Mesenchymal stem cell (in vitro differentiated cells and primary cell): ENCODE results near the gene ARPC3.

Source experiments
- DNase-seq: peaks from one replicate; pipeline ENCODE4 v3.0.0-alpha.2; 2013
- H2AFZ ChIP-seq: one replicate; pipeline ENCODE4 v1.6.1; 2013; ENCODE audit warnings: low read depth, mild to moderate bottlenecking, control low read depth, inconsistent platforms, low read length, moderate library complexity
- H2AK5ac ChIP-seq: 2 replicates; pipeline ENCODE4 v1.6.1; 2013; ENCODE audit warnings: low read length, moderate library complexity, mild to moderate bottlenecking, inconsistent platforms; ENCODE audit not compliant: severe bottlenecking
- H2BK120ac ChIP-seq: one replicate; pipeline ENCODE4 v1.6.1; 2013; ENCODE audit warnings: low read depth, mild to moderate bottlenecking, inconsistent platforms, low read length, moderate library complexity
- H2BK12ac ChIP-seq, 2 experiments: one replicate each; pipeline ENCODE4 v1.6.1; 2013; ENCODE audit warnings: inconsistent platforms in 2 of 2, low read length in 2 of 2, mild to moderate bottlenecking in 2 of 2, moderate library complexity in 2 of 2, control low read depth in 1 of 2
- H2BK15ac ChIP-seq: one replicate; pipeline ENCODE4 v1.6.1; 2013; ENCODE audit warnings: mild to moderate bottlenecking, low read depth, inconsistent platforms; ENCODE audit not compliant: poor library complexity, severe bottlenecking
- H2BK5ac ChIP-seq: 2 replicates; pipeline ENCODE4 v1.6.1; 2013; ENCODE audit warnings: low read depth, mild to moderate bottlenecking, low read length, control low read depth, inconsistent platforms; ENCODE audit not compliant: poor library complexity, severe bottlenecking
- H3K14ac ChIP-seq, 2 experiments: one replicate each; pipeline ENCODE4 v1.6.1; 2013; ENCODE audit warnings: inconsistent platforms in 2 of 2, low read length in 2 of 2, control low read depth in 1 of 2, mild to moderate bottlenecking in 1 of 2, moderate library complexity in 1 of 2
- H3K18ac ChIP-seq, 2 experiments: one replicate each; pipeline ENCODE4 v1.6.1; 2013; ENCODE audit warnings: inconsistent platforms in 2 of 2, low read length in 2 of 2, control low read depth in 1 of 2, low read depth in 1 of 2, mild to moderate bottlenecking in 1 of 2
- H3K23ac ChIP-seq, 2 experiments: one replicate each; pipeline ENCODE4 v1.6.1; 2013; ENCODE audit warnings: inconsistent platforms in 2 of 2, low read length in 2 of 2, mild to moderate bottlenecking in 2 of 2, moderate library complexity in 2 of 2, control low read depth in 1 of 2
- H3K27ac ChIP-seq: 2 replicates; pipeline ENCODE4 v1.5.1; 2013; ENCODE audit warnings: mild to moderate bottlenecking, moderate library complexity, low read length, control low read depth, inconsistent platforms; ENCODE audit not compliant: poor library complexity, severe bottlenecking
- H3K27me3 ChIP-seq, 2 experiments: 2 replicates each; pipeline versions ENCODE4 v1.6.1 to v1.7.0; 2013; ENCODE audit warnings: low read length in 2 of 2, mild to moderate bottlenecking in 2 of 2, moderate library complexity in 2 of 2, control low read depth in 1 of 2, inconsistent platforms in 1 of 2; ENCODE audit not compliant: control insufficient read depth in 1 of 2, insufficient read depth in 1 of 2
- H3K36me3 ChIP-seq, 2 experiments: 2 replicates each; pipeline versions ENCODE4 v1.6.1 to v1.7.0; 2013; ENCODE audit warnings: low read length in 2 of 2, control low read depth in 1 of 2, inconsistent platforms in 1 of 2, low read depth in 1 of 2, mild to moderate bottlenecking in 1 of 2; ENCODE audit not compliant: insufficient read depth in 2 of 2, control insufficient read depth in 1 of 2
- H3K4ac ChIP-seq, 2 experiments: one replicate each; pipeline ENCODE4 v1.6.1; 2013; ENCODE audit warnings: inconsistent platforms in 2 of 2, low read length in 2 of 2, mild to moderate bottlenecking in 2 of 2, moderate library complexity in 2 of 2, control low read depth in 1 of 2, low read depth in 1 of 2
- H3K4me1 ChIP-seq: 2 replicates; pipeline ENCODE4 v1.6.1; 2013; ENCODE audit warnings: low read depth, low read length, control low read depth; ENCODE audit not compliant: control insufficient read depth, insufficient read depth
- H3K4me2 ChIP-seq: 2 replicates; pipeline ENCODE4 v1.6.1; 2013; ENCODE audit warnings: low read length, mild to moderate bottlenecking, inconsistent platforms; ENCODE audit not compliant: poor library complexity, severe bottlenecking
- H3K4me3 ChIP-seq, 2 experiments: 2 replicates each; pipeline versions ENCODE4 v1.5.1 to v1.7.0; 2013; ENCODE audit warnings: low read length in 2 of 2, mild to moderate bottlenecking in 2 of 2, control low read depth in 1 of 2, low read depth in 1 of 2; ENCODE audit not compliant: insufficient read depth in 1 of 2
- H3K79me1 ChIP-seq: replicated peaks from 2 replicates; pipeline ENCODE4 v1.6.1; 2013; ENCODE audit warnings: mild to moderate bottlenecking, control low read depth, low read length, inconsistent platforms; ENCODE audit not compliant: poor library complexity, severe bottlenecking
- H3K9ac ChIP-seq: 2 replicates; pipeline ENCODE4 v1.7.0; 2013; ENCODE audit warnings: mild to moderate bottlenecking, low read length, moderate library complexity
- H3K9me3 ChIP-seq: 2 replicates; pipeline ENCODE4 v1.7.0; 2013; ENCODE audit warnings: mild to moderate bottlenecking, low read length; ENCODE audit not compliant: control insufficient read depth
- H4K8ac ChIP-seq: one replicate; pipeline ENCODE4 v1.6.1; 2013; ENCODE audit warnings: inconsistent platforms, mild to moderate bottlenecking, low read length, moderate library complexity
- H4K91ac ChIP-seq: one replicate; pipeline ENCODE4 v1.6.1; 2013; ENCODE audit warnings: mild to moderate bottlenecking, low read length, inconsistent platforms
- WGBS: methylation state at CpG from one replicate; pipeline ENCODE4 v1.1.7; 2013; ENCODE audit warnings: mixed read lengths; 5-methylcytosine and 5-hydroxymethylcytosine counted together

The ARPC3 gene

DNA sequence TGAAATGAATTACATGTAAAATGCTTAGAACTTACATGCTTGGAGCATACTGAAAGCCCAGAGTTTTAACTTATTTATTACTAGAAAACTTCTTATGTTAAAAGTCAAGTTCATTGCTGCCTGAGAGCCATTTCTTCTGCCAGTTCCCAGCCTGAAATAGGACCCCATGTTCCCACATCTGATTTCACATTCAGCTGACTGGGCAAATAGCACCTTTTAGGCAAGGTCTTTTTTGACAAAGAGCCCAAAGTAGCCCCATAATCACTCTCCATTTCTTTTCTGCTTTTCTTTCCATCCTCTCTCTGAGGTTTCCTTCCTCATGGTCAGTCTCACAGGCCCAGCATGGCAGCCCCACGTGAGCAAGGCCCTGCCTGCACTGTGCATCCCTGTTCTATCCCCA lies 1.1 kb upstream of the ARPC3 start:
- H2BK12ac ChIP-seq, result no peak overlapping the region
- no peak overlapping the region for H2BK15ac ChIP-seq
- H3K4me1 ChIP-seq, result peaks cover 3% of the 10 kb centered on the region
- peaks cover 22 to 35% of the 10 kb centered on the region in 2 experiments for H3K36me3 ChIP-seq
- H3K14ac ChIP-seq, result no peak overlapping the region
- H3K27ac ChIP-seq, result no peak overlapping the region
- no peak overlapping the region for H3K4ac ChIP-seq
- no peaks in the 10 kb centered on the region for H3K27me3 ChIP-seq
- H2AFZ ChIP-seq, result no peak overlapping the region
- H4K8ac ChIP-seq, result no peak overlapping the region
- H3K9ac ChIP-seq, result peak overlapping the region; percentile 99
- no peak overlapping the region for H3K23ac ChIP-seq
- no peak overlapping the region for H3K4me2 ChIP-seq
- H3K4me3 ChIP-seq, result no peak overlapping the region
- H2AK5ac ChIP-seq, result peak overlapping the region; percentile 87
- no peak overlapping the region for H2BK5ac ChIP-seq
- no peak overlapping the region for H3K18ac ChIP-seq
- H3K79me1 ChIP-seq, result peaks cover 2% of the 10 kb centered on the region
- no peak overlapping the region for H4K91ac ChIP-seq
- 92% methylated on average over 1 of the region's 1 CpG for WGBS
- no peak for DNase-seq
- no peak overlapping the region for H2BK120ac ChIP-seq
- no peaks in the 10 kb centered on the region for H3K9me3 ChIP-seq

DNA sequence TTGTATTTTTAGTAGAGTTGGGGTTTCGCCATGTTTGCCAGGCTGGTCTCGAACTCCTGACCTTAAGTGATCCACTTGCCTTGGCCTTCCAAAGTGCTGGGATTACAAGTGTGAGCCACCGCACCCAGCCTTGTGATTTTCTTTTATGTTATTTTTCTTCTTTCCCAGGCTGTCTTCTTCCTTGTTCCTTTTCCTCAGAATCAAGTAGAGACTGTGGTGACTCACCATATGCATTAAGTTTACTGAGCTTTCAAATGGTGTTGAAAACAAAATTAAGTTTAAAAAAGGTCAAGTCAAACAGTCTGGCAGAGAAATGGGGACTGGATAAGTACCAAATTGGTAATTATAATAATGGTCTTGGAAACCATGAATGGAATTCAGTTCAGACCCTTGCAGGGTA lies 5.7 kb downstream of the ARPC3 start:
- H3K4me3 ChIP-seq, result no peak overlapping the region
- WGBS, result 100% methylated on average over 2 of the region's 3 CpGs

DNA sequence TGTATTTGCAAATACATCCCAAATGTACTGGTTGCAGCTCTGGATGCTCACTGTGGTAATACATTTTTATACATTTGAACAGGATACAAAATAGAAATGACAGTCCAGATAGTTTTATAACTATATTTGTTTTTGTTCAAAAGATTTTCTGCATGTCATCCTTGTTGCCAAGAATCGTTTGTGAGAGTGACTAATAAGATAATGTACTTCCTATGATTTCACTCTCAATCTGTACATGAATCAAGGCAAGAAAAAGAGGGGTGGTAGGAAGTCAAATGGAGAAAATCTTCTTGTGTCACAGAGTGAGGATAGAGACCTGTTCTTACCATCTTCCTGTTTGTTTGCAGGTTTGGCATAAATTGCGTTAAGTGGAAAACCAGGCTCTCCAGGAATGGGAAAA lies 13.9 kb downstream of the ARPC3 start:
- Histone ChIP-seq H3K14ac (no peak overlapping the region), H2BK5ac (no peak overlapping the region), H3K4ac (no peak overlapping the region), H3K18ac (no peak overlapping the region), H3K36me3 (peaks cover 46 to 50% of the 10 kb centered on the region in 2 experiments), H4K91ac (no peak overlapping the region), H3K23ac (no peak overlapping the region), H2AK5ac (no peak overlapping the region), H3K27me3 (no peaks in the 10 kb centered on the region), H2BK120ac (no peak overlapping the region), H4K8ac (no peak overlapping the region), H3K27ac (no peak overlapping the region), H3K79me1 (peaks cover 3% of the 10 kb centered on the region), H3K9ac (peak overlapping the region; percentile 53), H3K4me2 (no peak overlapping the region), H2BK12ac (no peak overlapping the region), H3K9me3 (no peaks in the 10 kb centered on the region), H2BK15ac (no peak overlapping the region), H3K4me1 (peaks cover 1% of the 10 kb centered on the region), H3K4me3 (no peak overlapping the region), H2AFZ (no peak overlapping the region)
- DNase-seq, result no peak
- 100% methylated on average over 1 of the region's 2 CpGs for WGBS

More for the DNA sequence above, 5.7 kb downstream of the ARPC3 start:
- no peak for DNase-seq
- H3K9me3 ChIP-seq, result no peaks in the 10 kb centered on the region
- H2AFZ ChIP-seq, result no peak overlapping the region
- H3K36me3 ChIP-seq, result peaks cover 37 to 63% of the 10 kb centered on the region in 2 experiments
- H2BK120ac ChIP-seq, result no peak overlapping the region
- no peak overlapping the region for H3K9ac ChIP-seq
- H3K27ac ChIP-seq, result no peak overlapping the region
- H3K23ac ChIP-seq, result no peak overlapping the region
- no peaks in the 10 kb centered on the region for H3K27me3 ChIP-seq
- no peak overlapping the region for H4K8ac ChIP-seq
- H3K4me2 ChIP-seq, result no peak overlapping the region
- no peak overlapping the region for H2BK5ac ChIP-seq
- H3K18ac ChIP-seq, result no peak overlapping the region
- peaks cover 14% of the 10 kb centered on the region for H3K79me1 ChIP-seq
- H2BK12ac ChIP-seq, result no peak overlapping the region
- H2BK15ac ChIP-seq, result no peak overlapping the region
- no peak overlapping the region for H2AK5ac ChIP-seq
- H3K4me1 ChIP-seq, result peaks cover 3% of the 10 kb centered on the region
- H4K91ac ChIP-seq, result no peak overlapping the region
- no peak overlapping the region for H3K4ac ChIP-seq
- H3K14ac ChIP-seq, result no peak overlapping the region

DNA sequence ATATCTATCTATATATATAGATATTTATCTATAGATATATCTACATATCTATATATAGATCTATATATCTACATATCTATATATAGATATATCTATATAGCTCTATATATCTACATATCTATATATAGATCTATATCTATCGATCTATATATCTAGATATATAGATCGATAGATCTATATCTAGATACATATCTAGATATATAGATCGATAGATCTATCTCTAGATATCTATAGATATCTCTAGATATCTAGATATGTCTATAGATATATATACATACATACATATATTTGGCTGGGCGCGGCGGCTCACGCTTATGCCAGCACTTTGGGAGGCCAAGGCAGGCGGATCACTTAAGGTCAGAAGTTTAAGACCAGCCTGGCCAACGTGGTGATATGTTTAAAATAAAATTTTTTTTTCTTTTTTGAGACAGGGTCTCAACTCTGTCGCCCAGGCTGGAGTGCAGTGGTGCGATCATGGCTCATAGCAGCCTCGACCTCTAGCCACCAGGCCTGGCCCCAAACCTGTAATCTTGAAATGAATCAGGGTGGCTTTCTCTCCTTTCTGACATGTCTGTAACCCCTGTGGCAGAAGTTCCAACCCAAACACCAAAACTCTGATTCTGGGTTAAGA lies 18.1 kb downstream of the ARPC3 start:
- 90% methylated on average over 9 of the region's 12 CpGs for WGBS

More for the DNA sequence above, 18.1 kb downstream of the ARPC3 start:
- peak overlapping the region; percentile 84 for H3K9ac ChIP-seq
- peak overlapping the region; percentile 52 for H2BK15ac ChIP-seq
- H2BK120ac ChIP-seq, result no peak overlapping the region
- H2AK5ac ChIP-seq, result no peak overlapping the region
- no peak overlapping the region for H3K4me2 ChIP-seq
- H3K4me3 ChIP-seq, result no peak overlapping the region
- H2BK12ac ChIP-seq, result no peak overlapping the region
- no peak for DNase-seq
- H3K18ac ChIP-seq, result no peak overlapping the region
- H3K14ac ChIP-seq, result no peak overlapping the region
- no peak overlapping the region for H4K91ac ChIP-seq
- no peak overlapping the region for H3K23ac ChIP-seq
- H3K27ac ChIP-seq, result no peak overlapping the region
- no peak overlapping the region for H3K4ac ChIP-seq
- no peaks in the 10 kb centered on the region for H3K9me3 ChIP-seq
- H4K8ac ChIP-seq, result no peak overlapping the region
- no peaks in the 10 kb centered on the region for H3K79me1 ChIP-seq
- H3K36me3 ChIP-seq, result peaks cover 17 to 23% of the 10 kb centered on the region in 2 experiments
- H3K4me1 ChIP-seq, result peaks cover 3% of the 10 kb centered on the region
- no peaks in the 10 kb centered on the region for H3K27me3 ChIP-seq
- no peak overlapping the region for H2BK5ac ChIP-seq
- no peak overlapping the region for H2AFZ ChIP-seq
